Epidermal melanocyte (primary cell): ENCODE data around the gene DNAJC16.

Experiments used
- DNase-seq: peaks from one replicate; pipeline ENCODE4 v3.0.0; 2011; ENCODE audit warnings: low spot score; ENCODE audit not compliant: insufficient read length

The DNAJC16 gene

GRCh38 chr1:15538771-15539170 is 12.1 kb downstream of the DNAJC16 start:
- DNase-seq, result no peak

DNA sequence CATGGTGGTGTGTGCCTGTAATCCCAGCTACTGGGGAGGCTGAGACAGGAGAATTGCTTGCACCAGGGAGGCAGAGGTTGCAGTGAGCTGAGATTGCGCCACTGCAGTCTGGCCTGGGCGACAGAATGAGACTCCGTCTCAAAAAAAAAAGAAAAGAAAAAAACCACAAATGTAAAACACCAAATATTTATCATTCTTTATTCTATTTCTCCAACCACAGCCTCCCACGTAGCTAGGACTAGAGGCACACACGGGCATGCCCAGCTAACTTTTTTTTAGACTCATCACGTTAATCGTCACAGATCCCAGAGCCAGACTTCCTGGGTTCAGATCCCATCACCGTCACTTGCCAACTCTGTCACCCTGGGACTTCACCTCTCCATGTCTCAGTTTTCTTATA is 13.5 kb downstream of the DNAJC16 start:
- no peak for DNase-seq

DNA sequence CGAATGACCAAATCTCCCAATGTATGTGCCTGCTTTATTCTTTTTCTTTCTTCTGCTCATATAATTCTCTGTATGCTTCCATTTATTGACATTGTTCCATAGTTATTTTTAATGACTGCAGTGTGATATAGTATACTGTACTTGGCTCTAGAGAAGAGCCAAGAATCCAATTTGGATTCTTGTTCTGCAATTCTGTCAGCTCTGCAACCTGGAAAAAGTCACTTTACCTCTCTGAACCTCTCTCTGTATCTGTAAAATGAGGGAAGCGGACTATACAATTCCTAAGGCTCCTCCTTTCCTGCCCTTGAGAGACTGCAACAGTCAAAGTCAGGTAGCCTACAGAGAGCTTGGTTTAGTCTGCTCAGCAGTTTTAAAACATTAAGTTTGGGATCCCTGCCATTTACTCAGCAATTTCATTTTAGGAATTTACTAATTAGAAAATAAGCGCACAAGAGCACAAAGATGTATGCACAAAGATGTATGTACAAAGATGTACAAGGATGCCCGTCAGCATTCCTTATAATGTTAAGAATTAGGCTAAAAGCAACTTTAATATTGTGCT is 14.7 kb downstream of the DNAJC16 start:
- DNase-seq, result no peak

DNA sequence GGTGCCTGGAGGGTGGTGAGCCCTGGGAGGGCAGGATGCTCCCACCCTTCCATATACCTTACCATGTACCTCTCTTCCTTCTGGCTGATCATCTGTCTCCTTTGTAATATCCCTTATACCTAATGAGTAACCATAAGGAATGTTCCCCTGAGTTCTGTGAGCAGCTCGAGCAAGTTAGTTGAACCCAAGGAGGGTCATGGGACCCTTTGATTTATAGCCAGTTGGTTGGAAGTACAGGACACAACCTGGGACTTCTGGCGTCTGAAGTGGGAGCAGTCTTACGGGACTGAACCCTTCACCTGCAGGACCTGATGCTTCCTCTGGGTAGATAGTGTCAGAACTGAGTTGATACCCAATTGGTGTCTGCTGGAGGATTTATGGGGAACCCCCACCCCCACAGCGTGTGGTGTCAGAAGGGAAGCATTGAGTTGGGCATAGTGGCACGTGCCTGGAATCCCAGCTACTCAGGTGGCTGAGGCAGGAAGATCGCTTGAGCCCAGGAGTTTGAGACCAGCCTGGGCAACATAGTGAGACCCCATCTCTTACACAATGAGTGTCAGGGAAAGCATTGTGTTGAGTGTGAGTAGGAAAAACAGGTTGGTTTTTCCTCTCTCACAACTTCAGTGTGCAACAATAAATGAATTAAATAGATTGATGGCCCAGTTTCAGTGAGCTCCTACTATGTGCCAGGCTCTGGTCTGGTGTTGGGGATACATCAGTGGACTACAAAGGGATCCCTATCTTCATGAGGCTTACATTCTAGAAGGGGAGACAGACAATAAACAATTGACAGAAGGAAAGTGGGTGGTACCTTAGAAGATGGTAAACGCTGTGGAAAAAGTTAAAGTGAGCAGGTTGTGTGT is 16.0 kb downstream of the DNAJC16 start:
- no peak for DNase-seq

GRCh38 chr1:15543251-15543588 is 16.6 kb downstream of the DNAJC16 start:
- no peak for DNase-seq

- no peak for DNase-seq
Observed at GRCh38 chr1:15543589-15544568, 17.2 kb downstream of the DNAJC16 start.

DNA sequence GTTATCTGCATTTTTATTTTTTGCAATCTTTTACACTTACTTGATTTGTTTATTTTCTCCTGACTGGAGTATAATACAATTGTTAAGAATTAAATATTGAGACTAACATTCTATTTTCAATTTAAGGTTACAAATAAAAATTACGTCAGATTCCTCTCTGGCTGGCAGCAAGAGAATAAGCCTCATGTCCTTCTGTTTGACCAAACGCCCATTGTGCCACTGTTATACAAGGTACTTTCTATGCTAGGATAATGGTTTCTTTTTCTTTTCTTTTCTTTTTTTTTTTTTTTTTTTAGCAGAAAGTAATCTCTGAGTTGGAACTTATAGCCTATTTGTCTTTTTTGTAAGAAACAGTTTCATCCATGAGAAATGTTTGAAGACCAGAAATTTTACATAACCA is 20.0 kb downstream of the DNAJC16 start:
- DNase-seq, result no peak

DNA sequence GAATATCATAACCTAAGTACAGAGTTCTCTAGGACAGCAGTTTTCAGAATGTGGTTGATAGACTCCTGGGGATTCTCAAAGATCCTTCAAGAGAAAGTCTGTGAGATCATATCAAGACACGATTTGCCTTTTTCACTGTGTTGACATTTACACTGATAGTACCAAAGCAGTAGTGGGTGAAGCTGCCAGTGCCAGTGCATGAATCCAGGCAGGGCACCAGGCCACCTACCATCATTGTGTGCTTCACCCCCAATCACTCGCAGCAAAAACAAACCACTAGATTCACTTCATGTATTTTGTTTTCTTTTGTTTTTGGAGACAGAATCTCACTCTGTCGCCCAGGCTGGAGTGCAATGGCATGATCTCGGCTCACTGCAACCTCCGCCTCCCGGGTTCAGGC is 23.9 kb downstream of the DNAJC16 start:
- DNase-seq, result no peak

- no peak for DNase-seq
Observed at GRCh38 chr1:15557008-15557407, 30.4 kb downstream of the DNAJC16 start.

- DNase-seq, result no peak
Observed at GRCh38 chr1:15557594-15557993, 30.9 kb downstream of the DNAJC16 start.

GRCh38 chr1:15558516-15558915 is 31.9 kb downstream of the DNAJC16 start:
- no peak for DNase-seq

- DNase-seq, result no peak
Observed at GRCh38 chr1:15559189-15559810, 32.7 kb downstream of the DNAJC16 start.

- DNase-seq, result no peak
Observed at GRCh38 chr1:15568387-15569073, 41.9 kb downstream of the DNAJC16 start.

DNA sequence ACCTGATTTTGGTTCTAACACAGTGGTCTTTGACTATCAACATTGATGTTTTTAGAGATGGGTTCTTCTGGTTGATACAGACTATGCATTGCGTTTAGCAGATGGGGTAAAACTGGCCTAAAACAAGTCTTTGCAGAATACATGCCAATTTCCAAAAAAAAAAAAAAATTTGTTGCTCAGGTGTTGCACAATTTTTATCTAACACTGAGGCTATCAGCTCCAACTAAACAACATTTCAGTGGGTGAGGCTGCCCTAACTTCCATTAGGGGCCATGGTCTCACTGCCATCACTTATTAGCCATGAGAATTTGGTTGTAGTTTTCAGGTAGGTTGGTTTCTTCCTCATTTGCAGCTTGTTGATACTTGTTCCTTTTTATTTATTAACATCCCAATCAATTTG is 44.2 kb downstream of the DNAJC16 start:
- DNase-seq, result no peak

DNA sequence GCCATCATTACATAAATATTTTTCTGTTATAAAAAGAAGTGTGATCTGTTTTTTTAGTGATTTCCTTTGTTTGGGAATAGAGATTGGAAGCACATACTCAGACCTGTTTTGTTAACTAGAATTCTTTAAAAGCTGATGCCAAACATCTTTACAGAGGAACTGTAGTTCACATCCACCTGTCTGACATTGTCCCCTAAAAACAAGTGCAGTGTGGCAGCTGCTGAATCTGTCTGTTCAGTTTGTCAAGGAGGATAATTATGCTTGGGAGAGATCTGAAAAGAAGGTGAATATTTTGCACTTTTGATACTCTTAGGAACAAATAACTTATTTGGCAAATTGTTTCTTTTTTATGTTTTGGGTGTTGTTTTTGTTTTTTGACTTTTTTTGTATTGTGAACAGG is 44.6 kb downstream of the DNAJC16 start:
- DNase-seq, result no peak

- DNase-seq, result no peak
Observed at GRCh38 chr1:15573477-15573876, 46.8 kb downstream of the DNAJC16 start.

DNA sequence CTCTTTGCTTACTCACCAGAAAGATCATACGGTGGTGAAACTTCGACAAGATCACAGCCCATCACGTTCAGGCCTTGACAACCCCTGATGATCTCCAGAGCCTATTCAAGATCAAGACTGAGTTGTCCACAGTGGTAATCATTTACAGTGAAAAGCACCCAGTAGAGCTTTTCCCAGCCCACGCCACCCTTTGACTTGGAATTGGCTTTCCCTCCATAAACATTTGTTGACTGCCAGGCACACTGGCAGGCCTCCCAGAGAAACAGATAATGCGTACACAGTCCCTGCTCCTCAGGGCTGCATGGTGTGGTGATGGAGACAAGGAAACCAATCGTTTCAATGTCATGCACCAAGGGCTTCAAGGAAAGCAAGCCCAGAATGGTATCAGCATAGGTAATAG is 48.1 kb downstream of the DNAJC16 start:
- no peak for DNase-seq

DNA sequence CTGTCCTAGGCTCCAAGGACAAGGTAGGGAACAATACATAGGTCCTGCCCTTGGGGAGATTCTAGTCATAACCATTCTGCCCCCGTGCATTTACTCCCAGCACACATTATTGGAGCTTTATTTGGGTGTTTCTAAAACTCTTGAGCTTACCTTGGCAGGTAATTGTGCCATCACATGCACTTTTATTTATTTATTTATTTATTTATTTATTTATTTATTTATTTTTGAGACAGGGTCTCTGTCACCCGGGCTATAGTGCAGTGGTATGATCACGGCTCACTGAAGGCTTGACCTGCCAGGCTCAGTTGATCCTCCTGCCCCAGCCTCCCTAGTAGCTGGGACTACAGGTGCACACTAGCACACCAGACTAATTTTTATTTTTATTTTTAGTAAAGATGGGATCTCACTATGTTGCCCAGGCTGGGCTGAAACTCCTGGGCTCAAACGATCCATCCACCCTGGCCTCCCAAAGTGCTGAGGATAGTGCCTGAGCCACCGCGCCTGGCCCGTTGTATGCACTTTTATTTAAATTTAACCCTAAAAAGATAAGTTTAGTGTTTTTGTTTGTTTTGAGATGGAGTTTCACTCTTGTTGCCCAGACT is 49.0 kb downstream of the DNAJC16 start:
- DNase-seq, result no peak

DNA sequence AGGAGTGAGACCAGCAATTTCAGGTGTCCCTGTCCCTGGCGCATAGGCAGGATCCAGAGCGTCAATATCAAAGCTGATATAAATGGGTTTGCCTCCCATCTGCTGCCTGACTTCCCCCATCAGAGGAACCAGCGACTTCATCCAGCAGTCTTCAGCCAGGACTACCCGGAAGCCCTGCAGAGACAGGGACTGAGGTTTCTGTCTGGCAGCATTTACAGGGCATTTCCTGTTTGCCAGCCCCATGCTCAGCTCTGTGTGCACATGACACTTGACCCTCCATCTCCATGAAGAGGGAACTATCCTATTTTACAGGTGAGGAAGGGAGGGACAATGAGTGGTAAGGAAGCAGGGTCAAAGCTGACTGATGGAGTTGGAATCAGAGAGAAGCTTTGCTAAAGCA is 51.0 kb downstream of the DNAJC16 start:
- no peak for DNase-seq

DNA sequence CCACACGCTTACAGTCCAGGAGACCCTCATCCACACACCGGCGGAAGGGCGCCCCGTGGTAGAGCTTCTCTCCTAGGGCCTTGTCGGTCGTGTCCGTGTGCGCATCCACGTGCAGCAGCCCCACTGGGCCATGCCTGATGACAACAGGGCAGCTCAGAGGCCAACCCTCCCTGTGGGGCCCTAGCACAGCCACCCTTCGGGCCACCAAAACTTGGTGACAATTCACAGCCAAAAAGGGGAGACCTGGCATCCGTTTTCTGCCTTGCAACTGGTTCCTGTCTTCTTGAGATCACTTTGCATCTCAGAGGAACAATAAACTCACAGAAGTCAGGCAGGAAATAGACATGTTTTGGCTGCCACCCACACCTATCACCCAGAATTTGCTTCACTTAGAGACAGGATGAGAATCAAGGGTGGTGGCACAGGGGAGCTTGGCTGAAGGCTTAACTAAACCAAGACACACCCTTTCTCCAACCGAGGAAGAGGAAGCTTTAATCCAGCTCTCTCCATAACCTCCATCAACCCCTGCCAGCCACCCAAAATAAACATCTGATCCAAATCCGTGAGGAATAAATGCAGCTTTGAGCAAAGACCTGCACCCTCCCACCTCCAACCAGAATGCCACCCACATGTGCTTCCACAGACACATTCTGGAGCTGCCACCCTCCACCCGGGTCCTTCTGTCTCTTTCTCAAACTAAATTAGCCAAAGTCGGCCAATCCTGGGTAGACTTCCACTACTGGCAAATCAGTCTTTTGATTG is 52.5 kb downstream of the DNAJC16 start:
- DNase-seq, result no peak
